GM18511 (cell line): ENCODE results near the gene MUC2.

Experiments
- ATAC-seq: cut with Tn5 transposase; IDR thresholded peaks from one replicate; pipeline ENCODE4 v1.9.1; 2021; ENCODE audit warnings: mild to moderate bottlenecking, moderate library complexity; ENCODE audit not compliant: unreplicated experiment

The MUC2 gene

DNA sequence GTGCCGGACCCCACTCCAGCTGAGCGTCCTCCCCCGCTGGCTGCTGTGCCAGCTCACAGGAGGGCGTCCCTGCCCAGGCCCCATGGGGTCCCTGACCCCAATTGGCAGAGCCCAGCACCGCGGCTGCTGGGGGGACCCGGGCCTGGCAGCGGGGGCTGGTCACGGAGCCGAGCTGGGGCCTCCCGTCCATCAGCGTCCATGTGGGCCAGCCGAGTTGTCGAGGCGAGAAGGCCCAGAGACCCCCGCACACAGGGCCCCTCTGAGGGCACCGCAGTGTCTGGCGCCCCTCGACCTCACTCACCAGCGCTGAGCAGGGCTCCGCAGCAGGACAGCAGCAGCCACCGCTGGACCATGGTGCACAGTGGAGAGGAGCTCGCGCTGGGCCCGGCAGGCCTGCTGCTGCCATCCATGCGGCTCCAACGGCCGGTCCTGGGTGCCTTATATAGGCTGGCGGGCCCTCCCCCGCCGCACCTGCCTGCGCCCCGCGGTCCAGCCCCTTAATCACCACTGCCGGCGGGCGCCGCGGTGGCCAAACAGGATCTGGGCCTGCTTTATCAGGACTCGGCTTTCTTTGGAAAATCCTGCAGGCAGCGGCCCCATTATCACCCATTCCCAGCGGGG is 38.3 kb upstream of the MUC2 start, which contains the start of gene MUC6:
MUC6 (minus strand) TSS at position 416 of the 621 bp plus-strand sequence; CDS start at position 353, 63 bp downstream.
- ATAC-seq = no peak

DNA sequence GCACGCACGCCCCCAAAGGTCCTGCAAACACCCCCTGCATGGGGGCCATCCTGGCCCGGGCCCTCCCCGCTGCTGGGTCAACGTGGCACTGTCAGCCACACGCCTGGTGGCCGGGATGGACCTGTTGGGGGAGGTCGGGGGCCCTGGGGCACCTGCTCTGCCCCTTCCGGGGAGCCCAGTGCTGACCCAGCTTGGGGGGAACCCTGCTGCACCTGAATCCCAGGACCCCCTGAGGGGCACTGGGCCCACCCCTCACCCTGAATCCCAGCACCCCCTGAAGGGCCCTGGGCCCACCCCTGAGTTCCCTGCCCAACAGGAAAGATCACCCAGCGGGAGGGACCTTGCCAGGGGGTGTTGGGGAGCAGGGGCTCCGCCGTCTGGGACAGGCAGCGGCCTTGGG is 37.7 kb upstream of the MUC2 start:
- ATAC-seq = no peak

DNA sequence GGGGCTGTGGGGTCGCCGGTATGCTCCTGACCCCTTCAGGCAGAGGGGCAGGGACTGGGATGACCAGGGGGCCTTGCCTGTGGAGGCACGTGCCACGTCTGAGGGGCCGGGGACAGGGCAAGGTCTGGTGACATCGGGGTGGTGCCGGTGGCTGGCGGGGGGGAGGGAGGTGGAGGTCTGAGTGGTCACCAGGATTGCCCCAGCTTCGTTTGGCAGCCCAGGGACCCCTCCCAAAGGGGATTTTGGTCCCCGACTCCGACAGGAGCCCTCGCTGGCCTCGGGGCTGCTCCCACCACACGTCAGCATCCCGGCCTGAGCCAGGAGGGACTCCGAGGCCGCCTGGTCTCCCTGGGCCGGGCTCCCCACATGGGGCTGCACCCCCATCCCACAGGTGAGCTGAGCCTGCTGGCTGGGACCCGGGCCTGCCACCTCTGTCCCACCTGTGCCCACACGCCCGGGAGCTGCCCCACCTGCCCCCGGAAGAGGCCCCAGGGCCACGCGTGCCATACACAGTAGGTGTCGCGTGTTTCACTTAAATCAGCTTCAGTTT is 37.1 kb upstream of the MUC2 start:
- ATAC-seq = no peak

DNA sequence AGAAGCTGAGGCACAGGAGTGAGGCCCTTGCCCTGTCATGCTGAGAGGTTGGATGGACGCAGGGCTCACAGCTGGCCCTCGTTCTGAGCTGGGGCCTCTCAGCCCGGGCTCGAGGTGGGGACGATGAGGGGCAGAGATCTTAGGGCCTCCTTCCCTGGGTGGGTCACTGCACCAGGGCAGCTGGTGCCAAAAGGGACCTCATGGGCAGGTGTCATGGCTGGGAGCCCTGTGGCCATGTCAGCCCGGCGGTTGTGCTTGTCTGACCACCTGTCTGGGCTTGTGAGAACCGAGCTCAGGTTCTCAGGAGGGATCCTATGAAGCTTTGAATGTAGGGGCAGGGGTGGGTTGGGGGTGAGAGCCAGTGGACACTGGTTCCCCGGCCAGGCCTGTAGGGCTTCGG is 36.3 kb upstream of the MUC2 start:
- ATAC-seq = no peak

DNA sequence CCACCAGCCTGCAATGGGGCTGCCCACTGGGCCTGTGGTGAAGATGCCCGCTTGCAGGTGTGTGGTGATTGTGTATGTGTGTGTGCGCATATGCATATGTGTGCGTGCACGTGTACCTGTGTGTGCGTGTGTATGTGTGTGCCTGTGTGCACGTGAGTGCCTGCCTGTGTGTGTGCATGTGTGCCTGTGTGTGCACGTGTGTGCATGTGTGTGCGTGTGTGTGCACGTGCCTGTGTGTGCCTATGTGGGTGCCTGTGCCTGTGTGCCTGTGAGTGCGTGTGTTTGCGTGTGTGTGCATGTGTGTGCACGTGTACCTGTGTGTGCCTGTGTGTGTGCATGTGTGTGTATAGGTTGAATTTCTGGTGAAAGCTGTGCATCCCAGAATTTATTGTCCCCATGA is 35.8 kb upstream of the MUC2 start:
- no peak for ATAC-seq

DNA sequence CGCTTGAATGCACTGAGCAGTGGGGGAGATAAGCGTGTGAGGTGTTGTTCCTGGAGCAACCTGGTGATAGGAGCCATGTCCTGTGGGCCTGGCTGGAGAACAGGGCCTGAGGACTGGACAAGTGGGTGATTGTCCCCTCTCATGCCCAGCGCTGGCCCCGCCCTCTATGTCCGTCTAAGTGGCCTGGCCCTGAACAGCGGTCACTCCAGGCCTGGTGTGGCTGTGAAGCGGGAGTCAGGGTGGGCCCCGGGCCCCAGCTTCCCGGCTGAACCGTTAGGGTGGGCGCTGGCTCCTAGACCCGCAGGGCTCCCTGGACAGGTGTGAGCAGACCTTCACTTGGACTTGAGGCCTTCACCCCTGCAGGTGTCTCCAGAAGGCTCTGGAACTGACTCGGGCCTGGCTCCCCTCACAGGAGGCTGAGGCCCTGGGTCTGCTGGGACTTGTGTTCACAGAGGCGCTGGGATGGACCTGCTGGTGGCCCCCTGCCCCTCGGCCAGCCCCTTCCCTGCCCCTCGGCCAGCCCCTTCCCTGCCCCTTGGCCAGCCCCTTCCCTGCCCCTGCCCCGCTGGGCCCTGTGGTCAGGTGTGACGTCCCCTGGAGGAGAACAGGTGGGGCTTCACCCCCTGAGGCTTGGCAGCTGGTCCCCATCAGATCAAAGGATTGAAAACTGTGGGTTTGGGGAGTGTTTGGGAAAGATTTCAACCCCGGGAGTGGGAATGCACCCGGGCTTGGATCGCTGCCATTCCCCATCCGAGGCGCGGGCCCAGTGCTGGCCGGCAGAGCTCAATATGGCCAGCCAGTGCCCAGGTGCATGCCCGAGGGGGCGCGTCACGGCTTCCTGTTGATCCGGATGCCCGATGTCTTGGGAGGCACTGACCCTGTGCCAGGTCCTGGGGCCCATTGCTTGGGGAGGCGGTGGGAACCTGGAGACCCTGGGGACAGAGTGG is 34.9 kb upstream of the MUC2 start:
- ATAC-seq = no peak

DNA sequence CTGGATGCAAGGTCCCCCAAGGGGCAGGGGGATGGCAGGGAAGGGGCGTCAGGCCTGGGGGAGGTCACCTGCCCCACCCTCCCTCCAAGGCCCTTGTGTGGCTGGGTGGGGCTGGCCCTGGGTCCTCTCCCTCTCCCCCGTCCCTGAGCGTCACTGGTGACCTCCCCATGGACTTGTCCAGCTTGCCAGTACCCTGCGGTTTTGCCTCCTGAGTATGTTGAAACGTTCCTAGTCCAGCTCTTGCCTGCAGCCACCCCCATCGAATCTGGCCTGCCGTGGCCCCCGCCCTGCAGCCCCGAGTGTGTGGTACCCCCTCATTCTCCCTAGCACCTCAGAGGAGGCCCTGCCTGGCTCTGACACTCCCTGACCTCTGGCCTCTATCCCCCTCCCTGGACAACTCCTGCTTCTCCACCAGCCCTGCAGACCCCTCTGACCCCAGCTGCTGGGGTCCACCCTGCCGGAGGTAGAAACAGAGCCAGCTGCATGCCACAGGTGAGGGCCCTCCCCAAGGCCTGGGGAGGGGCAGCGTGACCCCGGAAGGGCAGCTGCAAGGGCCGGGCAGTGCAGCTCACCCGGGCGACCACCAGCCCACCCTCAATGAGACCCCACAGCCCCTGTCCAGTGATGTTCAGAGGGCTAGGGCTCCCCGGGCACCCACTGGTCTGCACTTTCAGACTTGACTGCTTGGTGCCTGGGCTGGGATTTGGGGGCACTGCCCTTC is 34.1 kb upstream of the MUC2 start:
- no peak for ATAC-seq

DNA sequence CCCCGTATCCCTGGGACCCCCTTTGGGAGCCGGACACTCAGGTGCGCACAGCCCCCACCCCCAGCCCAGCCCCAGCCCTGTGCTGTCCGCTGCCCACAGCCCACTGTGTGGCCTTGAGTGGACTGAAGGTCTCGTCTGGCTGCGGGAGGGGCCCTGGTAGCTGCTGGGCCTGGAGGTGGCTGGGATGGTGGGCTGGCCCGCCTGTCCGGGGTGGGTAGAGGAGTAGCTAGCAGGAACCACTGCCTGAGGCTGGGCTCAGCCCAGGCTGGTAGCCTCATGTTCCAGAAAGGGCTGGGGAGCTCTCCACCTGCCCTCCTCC is 33.6 kb upstream of the MUC2 start:
- no peak for ATAC-seq

DNA sequence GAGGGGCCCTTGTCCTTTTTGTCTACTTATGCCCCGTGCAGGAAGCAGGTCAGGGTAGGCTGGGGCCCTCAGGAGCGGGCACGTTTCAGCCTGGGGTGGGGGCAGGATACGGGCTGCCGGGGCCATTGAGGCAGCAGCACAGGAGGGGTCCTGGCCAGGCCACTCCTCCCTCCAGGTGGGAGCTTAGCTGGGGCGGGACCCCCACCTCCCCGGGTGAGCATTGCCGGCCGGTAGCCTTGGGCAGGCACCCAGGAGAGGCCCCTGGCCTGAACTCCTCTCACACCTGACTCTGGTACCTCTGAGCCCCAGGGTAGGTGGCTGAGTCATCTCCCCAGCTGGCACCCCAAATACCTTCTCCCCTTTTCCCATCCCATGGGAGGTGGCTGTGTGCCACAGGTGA is 33.2 kb upstream of the MUC2 start:
- ATAC-seq = no peak

DNA sequence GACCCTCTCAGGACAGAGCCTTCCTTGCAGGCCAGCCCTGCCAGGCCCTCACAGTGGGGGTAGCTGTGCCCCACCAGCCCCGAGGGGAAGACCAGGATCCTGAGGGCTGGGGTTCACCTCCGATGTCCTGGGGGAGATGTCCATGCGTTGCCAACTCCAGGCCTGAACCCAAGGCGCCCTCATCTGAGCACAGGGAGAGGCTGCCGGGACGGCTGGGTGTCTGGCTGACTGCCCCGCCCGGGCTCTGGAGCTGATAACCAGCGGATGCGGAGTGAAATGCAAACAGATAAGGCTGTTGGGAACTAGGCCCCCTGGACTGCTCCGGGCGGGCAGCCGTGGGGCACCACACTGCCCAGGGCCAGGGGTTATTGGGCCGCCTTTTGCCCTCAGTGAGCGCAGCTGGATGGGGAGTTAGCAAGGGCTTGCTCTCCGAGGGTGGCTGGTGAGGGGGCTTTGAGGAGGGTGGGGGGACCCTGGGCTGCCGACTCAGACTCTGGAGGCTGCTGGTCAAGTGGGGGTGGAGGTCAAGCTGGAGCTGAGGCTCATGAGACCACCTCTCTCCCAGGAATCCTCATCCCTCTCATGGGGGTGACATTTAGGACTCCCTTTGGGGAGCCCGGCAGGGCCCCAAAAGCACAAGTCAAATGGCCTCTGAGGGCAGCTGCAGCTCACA is 32.6 kb upstream of the MUC2 start:
- ATAC-seq = no peak

DNA sequence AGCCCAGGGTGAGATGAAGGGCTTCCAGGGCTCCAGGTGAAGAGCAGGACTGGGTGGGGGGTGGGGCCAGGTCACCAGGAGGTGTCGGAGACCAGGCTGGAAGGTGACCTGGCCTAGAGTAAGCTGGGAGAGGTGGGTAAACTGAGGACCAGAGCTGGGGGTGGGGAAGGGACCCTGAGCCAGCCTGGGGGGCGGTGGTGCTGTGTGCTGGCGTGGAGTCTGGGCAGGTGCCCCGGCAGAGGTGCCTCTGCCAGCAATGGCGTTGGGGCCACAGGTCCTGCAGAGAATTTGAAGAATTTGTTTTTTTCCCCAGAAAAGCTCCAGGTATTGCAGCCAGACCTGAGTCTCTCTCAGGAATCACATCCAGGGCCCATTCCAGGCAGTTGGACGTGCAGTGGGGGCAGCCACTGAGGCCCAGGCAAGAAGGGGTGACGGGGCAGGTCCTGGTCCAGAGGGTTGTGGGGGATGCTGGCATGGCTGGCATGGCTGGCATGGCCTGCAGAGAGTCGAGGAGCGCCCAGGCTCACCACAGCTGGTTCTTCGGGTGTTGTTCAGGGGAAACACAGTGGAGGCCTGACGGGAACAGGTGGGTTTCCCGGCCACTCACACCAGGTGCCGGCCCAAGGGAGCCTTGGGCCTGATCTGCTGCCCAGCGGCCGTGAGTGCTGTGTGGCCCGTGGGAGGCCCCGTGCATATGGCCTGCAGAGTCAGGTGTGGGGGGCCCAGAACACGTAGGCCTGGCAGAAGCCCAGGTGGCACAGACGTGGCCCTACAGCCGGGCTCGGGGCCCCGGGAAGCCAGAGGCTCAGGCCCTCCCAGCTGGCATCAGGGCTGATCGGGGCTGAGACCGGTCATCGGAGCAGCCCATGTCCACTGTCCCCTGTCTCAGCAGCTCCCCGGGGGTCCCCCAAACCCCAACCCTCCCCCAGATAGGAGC is 31.8 kb upstream of the MUC2 start:
- ATAC-seq = no peak

DNA sequence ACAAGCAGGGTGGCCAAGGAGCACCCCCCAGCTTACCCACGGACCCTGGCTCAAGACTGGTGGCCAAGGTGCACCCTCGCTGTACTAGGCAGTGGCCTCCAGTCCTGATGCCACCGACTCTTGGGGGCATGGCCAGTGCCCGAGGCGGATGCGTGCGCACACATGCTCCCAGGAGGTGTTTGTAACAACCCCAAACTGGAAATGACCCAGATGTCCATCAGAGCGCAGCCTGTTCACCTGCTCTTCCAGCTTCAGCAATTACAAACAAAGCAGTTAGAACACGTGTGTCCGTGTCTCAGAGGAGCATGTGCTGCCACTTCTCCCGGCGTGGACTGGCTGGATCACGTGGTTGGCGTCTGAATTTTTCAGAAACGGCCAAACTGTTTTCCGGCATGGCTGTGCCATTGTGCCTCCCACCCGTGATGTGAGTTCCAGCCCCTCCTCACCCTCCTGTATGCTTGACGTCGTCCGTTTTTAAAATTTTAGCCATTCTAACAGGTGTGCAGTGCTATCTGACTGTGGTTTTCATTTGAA is 31.0 kb upstream of the MUC2 start:
- no peak for ATAC-seq

DNA sequence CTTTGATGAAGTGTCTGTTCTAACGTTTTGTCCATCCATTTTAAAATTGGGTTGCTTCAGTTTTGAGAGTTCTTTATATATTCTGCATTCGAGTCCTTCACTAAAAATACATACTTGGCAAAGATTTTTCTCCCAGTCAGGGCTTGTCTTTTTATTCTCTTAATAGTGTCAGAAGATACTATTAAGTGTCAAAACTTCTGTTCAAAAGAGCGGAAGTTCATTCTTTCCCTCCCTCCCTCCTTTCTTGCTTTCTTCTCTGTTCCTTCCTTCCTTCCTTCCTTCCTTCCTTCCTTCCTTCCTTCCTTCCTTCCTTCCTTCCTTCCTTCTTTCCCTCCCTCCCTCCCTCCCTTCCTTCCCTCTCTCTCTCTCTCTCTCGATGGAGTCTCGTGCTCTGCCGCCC is 30.5 kb upstream of the MUC2 start:
- ATAC-seq = no peak

DNA sequence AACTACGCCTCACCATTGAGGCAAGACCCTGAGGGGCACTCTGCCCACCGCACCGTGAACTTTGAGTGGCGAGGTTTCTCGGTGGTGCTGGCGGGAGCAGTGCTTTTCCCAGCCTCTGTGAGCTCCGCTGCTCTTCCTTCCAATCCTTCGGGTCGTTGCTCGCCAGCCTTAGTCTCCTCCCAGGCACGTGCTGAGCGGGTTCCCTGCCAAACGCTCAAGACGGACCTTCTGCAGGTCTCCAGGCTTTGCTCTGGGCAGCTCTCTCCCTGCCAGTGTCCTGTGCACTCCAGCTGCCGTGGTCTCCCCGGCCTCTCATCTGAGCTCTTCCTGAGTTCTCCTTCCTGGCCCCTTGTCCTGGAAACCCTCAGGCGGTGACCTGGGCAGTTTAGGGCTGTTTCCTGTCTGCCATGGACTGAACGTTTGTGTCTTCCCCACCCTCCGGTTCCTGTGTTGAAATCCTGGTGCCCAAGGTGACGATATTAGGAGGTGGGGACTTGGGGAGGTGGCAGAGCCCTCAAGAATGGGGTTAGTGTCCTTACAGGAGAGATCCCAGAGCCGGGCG is 27.0 kb upstream of the MUC2 start:
- no peak for ATAC-seq

DNA sequence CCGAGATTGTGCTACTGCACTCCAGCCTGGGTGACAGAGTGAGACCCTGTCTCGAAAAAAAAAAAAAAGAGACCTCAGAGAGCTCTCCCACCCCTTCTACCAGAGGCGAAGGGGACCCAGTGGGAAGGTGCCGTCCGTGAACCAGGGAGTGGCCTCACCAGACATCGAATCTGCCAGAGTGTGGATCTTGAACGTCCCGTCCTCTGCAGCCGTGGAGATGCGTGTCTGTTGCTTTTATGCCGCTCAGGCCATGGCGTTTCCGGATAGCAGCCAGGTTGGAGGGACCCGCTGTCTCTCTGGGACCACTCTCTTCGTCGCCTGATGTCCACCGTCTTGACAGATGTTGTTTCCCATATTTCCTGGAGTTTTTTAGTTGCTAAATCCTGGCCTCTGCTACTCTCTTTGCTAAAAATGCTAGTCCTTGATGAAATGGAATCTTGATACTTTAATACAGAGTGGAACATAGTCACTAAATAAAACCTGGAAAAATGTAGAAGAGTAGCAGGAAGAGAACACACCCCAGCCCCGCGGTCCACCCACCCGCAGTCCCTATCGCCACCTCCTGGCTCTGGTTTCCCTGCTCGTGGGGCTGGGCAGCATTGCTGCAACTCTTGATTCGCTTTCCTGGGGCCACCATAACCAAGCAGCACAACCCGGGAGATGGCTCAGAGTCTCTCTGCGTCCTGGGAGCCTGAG is 26.2 kb upstream of the MUC2 start:
- ATAC-seq = no peak

DNA sequence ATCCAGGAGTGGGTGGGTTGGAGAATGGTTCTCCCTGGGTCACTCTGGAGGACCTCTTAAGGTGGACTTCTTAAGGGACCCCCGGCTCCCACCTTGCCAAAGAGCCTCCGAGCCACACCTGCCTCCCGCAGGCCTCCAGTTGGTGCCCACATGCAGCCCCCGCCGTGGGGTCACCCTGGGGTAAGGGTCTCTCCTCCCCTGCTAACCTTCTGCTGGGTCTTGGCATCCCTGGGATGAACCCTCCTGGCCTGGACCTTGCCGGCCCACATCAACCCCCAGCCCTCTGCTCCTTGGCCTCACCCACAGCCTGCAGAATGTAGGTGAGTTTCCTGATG is 25.6 kb upstream of the MUC2 start:
- ATAC-seq = no peak

DNA sequence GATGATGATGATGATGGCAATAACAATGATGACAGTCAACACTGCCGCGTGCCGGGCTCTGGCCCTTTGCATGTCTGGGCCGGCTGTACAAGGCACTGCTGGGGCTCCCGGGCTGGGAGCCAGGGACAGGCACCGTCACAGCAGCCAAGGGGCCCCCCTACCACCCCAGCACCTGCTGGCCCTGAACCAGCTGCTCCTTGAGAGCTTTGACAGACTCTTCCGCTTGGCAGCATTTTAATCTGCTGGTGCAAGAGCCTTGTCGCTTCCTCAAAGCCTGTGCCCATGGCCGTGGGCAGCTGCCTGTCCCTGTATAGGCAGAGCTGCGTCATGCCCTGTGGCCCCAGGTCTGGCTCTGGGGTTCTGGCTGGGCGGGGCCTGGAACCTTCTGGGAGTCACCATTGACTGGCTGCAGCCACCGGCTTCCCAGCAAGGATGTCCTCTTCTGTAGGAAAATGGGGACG is 25.2 kb upstream of the MUC2 start:
- ATAC-seq = no peak

DNA sequence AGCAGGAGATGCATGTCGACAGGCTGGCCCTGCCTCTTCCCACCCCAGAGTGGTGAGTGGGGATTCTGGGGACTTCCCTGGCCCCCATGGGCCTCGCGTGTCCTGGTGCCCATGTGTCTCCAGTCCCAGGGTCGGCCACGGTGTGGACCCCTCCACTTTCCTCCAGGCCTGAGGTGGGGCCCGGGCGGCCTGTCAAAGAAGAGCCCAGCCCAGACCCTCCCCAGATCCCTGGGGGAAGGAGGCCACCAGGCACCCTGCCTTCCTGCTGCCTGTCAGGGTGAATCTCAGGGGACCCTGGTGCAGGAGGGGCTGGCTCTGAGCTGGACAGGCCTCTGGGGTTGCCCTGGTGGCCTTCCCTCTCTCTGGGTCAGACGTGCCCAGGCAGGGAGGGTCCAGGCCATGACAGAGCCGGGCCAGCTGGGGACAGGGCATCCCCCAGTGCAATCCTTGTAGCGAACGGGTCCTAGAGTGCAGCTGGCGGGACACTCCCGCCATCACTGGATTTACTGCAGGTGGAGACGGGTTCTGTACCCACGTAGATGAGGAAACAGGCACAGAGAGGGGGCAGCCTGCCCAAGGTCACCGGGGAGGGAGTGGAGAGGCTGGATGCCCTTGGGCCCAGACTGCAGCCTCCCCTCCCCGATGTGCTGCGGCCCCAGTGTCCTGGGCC is 24.6 kb upstream of the MUC2 start:
- no peak for ATAC-seq
